Fibroblast of pulmonary artery (primary cell): ENCODE data around the gene EIF2B4.

Source experiments
- DNase-seq: peaks from one replicate; pipeline ENCODE4 v3.0.0-alpha.2; 2010; ENCODE audit warnings: low read depth
- H3K4me3 ChIP-seq: replicated peaks from 2 replicates; pipeline ENCODE4 v1.5.1; 2011; ENCODE audit warnings: low read depth, mild to moderate bottlenecking, control low read depth, low read length, moderate library complexity
- TF ChIP-seq, protein P1 (sequence below): IDR thresholded peaks from 2 replicates; pipeline ENCODE4 v1.5.1; 2011; ENCODE audit warnings: mild to moderate bottlenecking, control low read depth, low read length, inconsistent platforms; ENCODE audit errors: missing control alignments

EIF2B4 gene

DNA sequence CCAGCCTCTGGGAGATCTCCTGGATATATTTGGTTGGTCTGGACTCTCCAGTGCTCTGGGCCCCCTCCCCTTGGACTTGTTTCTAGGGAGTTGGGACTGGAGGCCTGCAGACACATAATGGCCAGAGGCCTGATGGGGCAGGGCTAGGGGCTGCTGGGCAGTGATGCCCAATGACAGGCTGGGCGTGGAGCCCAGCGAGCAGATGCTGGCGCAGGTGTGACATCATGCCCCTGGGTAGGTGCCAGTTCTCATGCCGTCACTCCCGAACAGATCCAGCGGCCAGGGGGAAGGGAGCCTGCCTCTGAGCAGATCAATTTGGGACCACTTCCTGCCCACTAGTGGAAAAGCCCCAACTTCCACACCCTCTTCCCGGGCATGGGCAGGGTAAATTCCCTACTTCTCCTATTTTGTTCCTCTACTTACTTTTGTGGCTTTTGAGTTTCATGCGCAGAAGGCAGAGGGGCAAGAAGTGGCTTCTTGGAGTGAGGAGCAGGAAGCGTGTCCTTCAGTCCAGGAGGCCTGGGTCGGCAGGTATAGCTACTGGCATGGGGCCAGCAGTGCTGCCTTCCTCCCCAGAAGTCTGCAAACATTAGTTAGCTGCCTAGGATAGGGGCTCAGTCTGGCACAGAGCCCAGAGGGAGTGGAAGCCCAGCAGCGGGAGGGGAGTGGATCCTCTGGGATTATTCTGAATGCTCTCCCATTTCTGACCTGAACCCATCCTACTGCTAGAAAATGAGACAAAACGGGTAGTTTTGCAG is 53.3 kb downstream of the EIF2B4 start:
- H3K4me3 ChIP-seq, result no peak overlapping the region
- DNase-seq, result no peak
- TF ChIP-seq, protein P1, sequence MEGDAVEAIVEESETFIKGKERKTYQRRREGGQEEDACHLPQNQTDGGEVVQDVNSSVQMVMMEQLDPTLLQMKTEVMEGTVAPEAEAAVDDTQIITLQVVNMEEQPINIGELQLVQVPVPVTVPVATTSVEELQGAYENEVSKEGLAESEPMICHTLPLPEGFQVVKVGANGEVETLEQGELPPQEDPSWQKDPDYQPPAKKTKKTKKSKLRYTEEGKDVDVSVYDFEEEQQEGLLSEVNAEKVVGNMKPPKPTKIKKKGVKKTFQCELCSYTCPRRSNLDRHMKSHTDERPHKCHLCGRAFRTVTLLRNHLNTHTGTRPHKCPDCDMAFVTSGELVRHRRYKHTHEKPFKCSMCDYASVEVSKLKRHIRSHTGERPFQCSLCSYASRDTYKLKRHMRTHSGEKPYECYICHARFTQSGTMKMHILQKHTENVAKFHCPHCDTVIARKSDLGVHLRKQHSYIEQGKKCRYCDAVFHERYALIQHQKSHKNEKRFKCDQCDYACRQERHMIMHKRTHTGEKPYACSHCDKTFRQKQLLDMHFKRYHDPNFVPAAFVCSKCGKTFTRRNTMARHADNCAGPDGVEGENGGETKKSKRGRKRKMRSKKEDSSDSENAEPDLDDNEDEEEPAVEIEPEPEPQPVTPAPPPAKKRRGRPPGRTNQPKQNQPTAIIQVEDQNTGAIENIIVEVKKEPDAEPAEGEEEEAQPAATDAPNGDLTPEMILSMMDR, result no peak

DNA sequence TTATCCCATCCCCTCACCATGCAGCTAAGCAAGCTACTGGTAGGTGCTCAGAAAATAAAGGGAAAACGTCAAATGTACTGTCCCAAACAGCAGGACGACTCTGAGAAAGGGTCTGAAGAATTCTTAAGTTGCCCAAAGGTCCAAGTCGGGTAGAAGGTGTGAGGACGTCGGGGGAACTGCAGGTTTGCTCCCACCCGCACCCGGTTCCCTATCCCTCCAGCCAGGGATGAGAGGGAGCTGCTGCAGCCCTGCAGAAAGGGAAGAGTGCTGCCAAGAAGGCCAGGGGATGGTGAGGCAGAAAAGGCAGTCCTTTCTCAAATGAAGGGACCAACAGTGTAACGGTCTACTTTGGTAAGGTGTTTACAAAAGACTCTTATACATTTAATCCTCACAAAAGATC is 55.0 kb downstream of the EIF2B4 start:
- no peak overlapping the region for H3K4me3 ChIP-seq
- TF ChIP-seq, protein P1, result no peak
- DNase-seq, result no peak

- H3K4me3 ChIP-seq, result no peak overlapping the region
- TF ChIP-seq, protein P1, result no peak
- DNase-seq, result no peak
These were observed 55.4 kb downstream of the EIF2B4 start for GRCh38 chr2:27314709-27315108.
